ENCODE data around the gene FOXO3.

Gene FOXO3

GRCh38 chr6:108609276-108609769 lies 48.6 kb downstream of the FOXO3 start:
- no peak for TF ChIP-seq CTCF (IDR thresholded peaks at IDR 0.05; ENCODE audit: control insufficient read depth, extremely low read depth, insufficient read depth)
- H3K4me3 ChIP-seq (ENCODE audit: low read depth, low read length), result no peak overlapping the region
- DNase-seq (ENCODE audit: low read depth), result no peak

- H3K4me3 ChIP-seq (ENCODE audit: low read depth, low read length), result no peak overlapping the region
- DNase-seq (ENCODE audit: low read depth), result no peak
- no peak for TF ChIP-seq CTCF (IDR thresholded peaks at IDR 0.05; ENCODE audit: control insufficient read depth, extremely low read depth, insufficient read depth)
Observed at GRCh38 chr6:108610270-108610839, 49.6 kb downstream of the FOXO3 start.

GRCh38 chr6:108610957-108611586 lies 50.4 kb downstream of the FOXO3 start:
- no peak overlapping the region for H3K4me3 ChIP-seq (ENCODE audit: low read depth, low read length)
- TF ChIP-seq CTCF (IDR thresholded peaks at IDR 0.05; ENCODE audit: control insufficient read depth, extremely low read depth, insufficient read depth), result no peak

GRCh38 chr6:108612852-108613251 lies 52.1 kb downstream of the FOXO3 start:
- TF ChIP-seq CTCF (IDR thresholded peaks at IDR 0.05; ENCODE audit: control insufficient read depth, extremely low read depth, insufficient read depth), result no peak
- no peak for DNase-seq (ENCODE audit: low read depth)
- H3K4me3 ChIP-seq (ENCODE audit: low read depth, low read length), result no peak overlapping the region

More at GRCh38 chr6:108610957-108611586, 50.4 kb downstream of the FOXO3 start:
- DNase-seq (ENCODE audit: low read depth), result no peak

- no peak for DNase-seq (ENCODE audit: low read depth)
- no peak for TF ChIP-seq CTCF (IDR thresholded peaks at IDR 0.05; ENCODE audit: control insufficient read depth, extremely low read depth, insufficient read depth)
- H3K4me3 ChIP-seq (ENCODE audit: low read depth, low read length), result no peak overlapping the region
Observed at GRCh38 chr6:108616544-108616943, 55.8 kb downstream of the FOXO3 start.

- peak; percentile 57 for DNase-seq (ENCODE audit: low read depth)
- H3K4me3 ChIP-seq (ENCODE audit: low read depth, low read length), result no peak overlapping the region
- no peak for TF ChIP-seq CTCF (IDR thresholded peaks at IDR 0.05; ENCODE audit: control insufficient read depth, extremely low read depth, insufficient read depth)
Observed at GRCh38 chr6:108616973-108617372, 56.3 kb downstream of the FOXO3 start.

All from LNCaP clone FGC (cell line).